NCI-H460 (cell line): ENCODE data around the gene PRELID1. TPM values are rescaled to one million over a fixed set of nuclear protein-coding genes. Genes with fewer than 3 reads are reported as not detected.

ENCODE experiments used
- DNase-seq: peaks from one replicate; pipeline ENCODE4 v3.0.0-alpha.2; 2016; ENCODE audit warnings: low read depth; ENCODE audit errors: extremely low read depth
- total RNA-seq: library from RNA; depleted of rRNA; stranded (reverse); fragments of >200 nt; shearing (Covaris generic); gene quantifications from 2 replicates; pipeline ENCODE4 v1.2.3, GENCODE V29; 2014; rRNA removed

Gene PRELID1
- total RNA-seq, 1 experiment from 2014 or later, result 192 TPM

GRCh38 chr5:177355162-177355867 lies 51.7 kb downstream of the PRELID1 start:
- no peak for DNase-seq

- no peak for DNase-seq
Observed at GRCh38 chr5:177355868-177356168, 52.2 kb downstream of the PRELID1 start.

Other genes starting within 250 kb of the PRELID1 start
- 2.1 and 2.4 TPM in 2 replicates for gene FGFR4, start 216.9 kb upstream of the PRELID1 start, total RNA-seq
- gene NSD1, start 170.0 kb upstream of the PRELID1 start, total RNA-seq, result 42.7 and 49.1 TPM in 2 replicates
- 29.1 and 29.7 TPM in 2 replicates for gene RAB24, start 80 bp upstream of the PRELID1 start, total RNA-seq
- gene MXD3, start 8.1 kb downstream of the PRELID1 start, total RNA-seq, result 15.3 and 15.8 TPM in 2 replicates
- gene LMAN2, start 47.9 kb downstream of the PRELID1 start, total RNA-seq, result 274 and 278 TPM in 2 replicates
- 16.0 and 21.4 TPM in 2 replicates for gene RGS14, start 54.1 kb downstream of the PRELID1 start, total RNA-seq
- not detected in 2 replicates for gene SLC34A1, start 80.6 kb downstream of the PRELID1 start, total RNA-seq
- gene PFN3, start 96.9 kb downstream of the PRELID1 start, total RNA-seq, result not detected in 2 replicates
- 10.9 and 12.8 TPM in 2 replicates for gene F12, start 105.8 kb downstream of the PRELID1 start, total RNA-seq
- gene GRK6, start 122.9 kb downstream of the PRELID1 start, total RNA-seq, result 37.8 and 38.3 TPM in 2 replicates
- gene PRR7, start 143.0 kb downstream of the PRELID1 start, total RNA-seq, result 29.8 and 34.5 TPM in 2 replicates
- 53.1 and 59.3 TPM in 2 replicates for gene DBN1, start 169.8 kb downstream of the PRELID1 start, total RNA-seq
- 24.3 and 25.0 TPM in 2 replicates for gene PDLIM7, start 193.8 kb downstream of the PRELID1 start, total RNA-seq
- gene DOK3, start 206.0 kb downstream of the PRELID1 start, total RNA-seq, result 0.61 and 1.2 TPM in 2 replicates
- gene DDX41, start 213.2 kb downstream of the PRELID1 start, total RNA-seq, result 88.9 and 95.6 TPM in 2 replicates